BJ (cell line): Measurements from ENCODE around the gene VAMP4. TPM values are rescaled to one million over a fixed set of nuclear protein-coding genes. Genes with fewer than 3 reads are reported as not detected.

Source experiments
- CTCF ChIA-PET: fragments of 350-600 bp; formaldehyde crosslinking; extraction: SDS; loops from one replicate; lab custom pipeline; 2021; ENCODE audit warnings: antibody characterized with exemption, inconsistent platforms; lab: Yijun Ruan, JAX
- POLR2A ChIA-PET: fragments of 300-600 bp; sonication (Branson Sonifier 250); formaldehyde crosslinking; extraction: SDS; loops from one replicate; lab custom pipeline; 2021; ENCODE audit warnings: antibody characterized with exemption; lab: Charles Lee
- DNase-seq: peaks from one replicate; pipeline ENCODE4 v3.0.0-alpha.2; 2011; ENCODE audit warnings: low read depth
- H3K27me3 ChIP-seq: 2 replicates; pipeline ENCODE4 v1.6.0; 2011; ENCODE audit warnings: low read length; ENCODE audit not compliant: control insufficient read depth, insufficient read depth
- H3K36me3 ChIP-seq: 2 replicates; pipeline ENCODE4 v1.5.1; 2011; ENCODE audit warnings: low read length; ENCODE audit not compliant: control insufficient read depth, insufficient read depth
- H3K4me3 ChIP-seq: 2 replicates; pipeline ENCODE4 v1.5.1; 2011; ENCODE audit warnings: low read depth, mild to moderate bottlenecking, control low read depth, low read length
- CTCF ChIP-seq: IDR thresholded peaks from 2 replicates; pipeline ENCODE4 v1.5.1; 2011; ENCODE audit warnings: low read depth, mild to moderate bottlenecking, control low read depth, inconsistent platforms, low read length, moderate library complexity; ENCODE audit not compliant: insufficient read depth
- polyA plus RNA-seq: library from polyadenylated mRNA; depleted of rRNA; stranded (reverse); fragments of >200 nt; gene quantifications from 2 replicates; pipeline ENCODE4 v1.2.3, GENCODE V29; 2011; rRNA removed
- small RNA-seq: library from RNA; depleted of rRNA; stranded (forward); fragments of <200 nt; gene quantifications from one replicate; pipeline ENCODE3, GENCODE V24; 2012; ENCODE audit warnings: low replicate concordance, low read depth; ENCODE audit not compliant: insufficient read length

VAMP4 gene
- polyA plus RNA-seq, 1 experiment = 4.5 TPM

DNA sequence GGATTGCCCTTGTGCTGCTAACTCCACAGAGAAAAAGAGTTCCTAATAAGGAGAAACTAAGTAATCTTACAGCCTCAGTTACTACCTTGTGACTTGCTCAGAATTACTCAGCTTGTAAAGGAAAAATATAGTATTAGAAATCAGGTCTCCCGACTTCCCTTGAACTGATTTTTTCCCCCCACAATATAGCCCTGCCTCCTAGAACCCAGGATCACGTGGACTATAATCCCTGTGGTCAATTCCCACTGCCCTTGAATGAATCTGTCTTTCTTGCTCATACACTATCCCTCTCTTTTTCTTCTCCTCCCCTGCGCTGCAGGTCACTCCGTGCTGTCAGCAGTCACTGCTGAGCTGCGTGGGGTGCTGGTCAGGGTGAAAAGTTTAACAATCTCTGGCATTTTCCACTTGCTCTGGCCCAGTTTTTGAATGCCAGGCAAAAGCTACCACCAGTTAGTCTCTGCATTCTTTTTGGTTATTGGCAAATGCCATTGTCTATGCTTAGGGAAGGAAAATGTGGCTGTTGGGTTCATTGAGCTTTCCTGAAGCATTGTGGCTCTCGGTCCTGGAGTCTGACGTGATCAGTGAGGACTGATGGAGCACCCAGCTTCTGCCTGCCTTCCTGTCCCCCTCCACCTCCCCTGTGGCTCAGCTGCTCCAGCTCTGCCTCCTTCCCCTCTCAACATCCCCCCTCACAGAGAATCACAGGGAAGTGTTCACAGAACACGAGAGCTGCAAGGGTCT lies 87.5 kb downstream of the VAMP4 start:
- no peaks in the 10 kb centered on the region for H3K36me3 ChIP-seq
- ChIA-PET CTCF (interaction anchor here (0.8 to 6.2 kb wide), 8 partner anchors 9 to 331 kb away, joined by 3 to 49 read pairs (median 6); no protein-coding TSS in a partner anchor), POLR2A (interaction anchor here (0.6 to 1.2 kb wide), 2 partner anchors 8 to 59 kb away, joined by 3 read pairs; no protein-coding TSS in a partner anchor)
- no peak overlapping the region for H3K4me3 ChIP-seq
- TF ChIP-seq CTCF = no peak
- DNase-seq = no peak
- no peaks in the 10 kb centered on the region for H3K27me3 ChIP-seq

- ChIA-PET CTCF (interaction anchor here (1.6 to 6.2 kb wide), 4 partner anchors 9 to 332 kb away, joined by 4 to 49 read pairs (median 12); no protein-coding TSS in a partner anchor), POLR2A (no interaction called here)
- Histone ChIP-seq H3K36me3 (no peaks in the 10 kb centered on the region), H3K4me3 (no peak overlapping the region), H3K27me3 (no peaks in the 10 kb centered on the region)
- DNase-seq = no peak
- TF ChIP-seq CTCF = no peak
Measured at GRCh38 chr1:171653796-171654195, 88.1 kb downstream of the VAMP4 start.

GRCh38 chr1:171652234-171652822 lies 89.5 kb downstream of the VAMP4 start, which contains the start of gene MYOC:
MYOC (minus strand) TSS chr1:171652688; CDS start chr1:171652611, 77 bp downstream.
- Histone ChIP-seq H3K27me3 (no peaks in the 10 kb centered on the region), H3K36me3 (no peaks in the 10 kb centered on the region), H3K4me3 (no peak within 1 kb of the TSS)
- TF ChIP-seq CTCF = no peak
- CTCF ChIA-PET = interaction anchor here (0.7 to 1.2 kb wide), 2 partner anchors 64 to 331 kb away, joined by 3 to 5 read pairs; no protein-coding TSS in a partner anchor
- no peak for DNase-seq
- POLR2A ChIA-PET = no interaction called here

Small RNAs within 50 kb of the gene (small RNA-seq; reads per million reads assigned to genes)
- not detected for gene RF00601

Other genes with a start within 250 kb of the VAMP4 start
- gene MYOCOS, start 119.8 kb downstream of the VAMP4 start, polyA plus RNA-seq = not detected in 2 replicates
- 0.05 TPM in 1 of 2 replicates, not detected in the other for gene MYOC, start 89.4 kb downstream of the VAMP4 start, polyA plus RNA-seq
- gene METTL13, start 39.6 kb upstream of the VAMP4 start, polyA plus RNA-seq = 25.9 and 30.1 TPM in 2 replicates
- gene DNM3, start 99.4 kb upstream of the VAMP4 start, polyA plus RNA-seq = 0.26 and 0.31 TPM in 2 replicates